ENCODE results near the gene KNOP1.

DNA sequence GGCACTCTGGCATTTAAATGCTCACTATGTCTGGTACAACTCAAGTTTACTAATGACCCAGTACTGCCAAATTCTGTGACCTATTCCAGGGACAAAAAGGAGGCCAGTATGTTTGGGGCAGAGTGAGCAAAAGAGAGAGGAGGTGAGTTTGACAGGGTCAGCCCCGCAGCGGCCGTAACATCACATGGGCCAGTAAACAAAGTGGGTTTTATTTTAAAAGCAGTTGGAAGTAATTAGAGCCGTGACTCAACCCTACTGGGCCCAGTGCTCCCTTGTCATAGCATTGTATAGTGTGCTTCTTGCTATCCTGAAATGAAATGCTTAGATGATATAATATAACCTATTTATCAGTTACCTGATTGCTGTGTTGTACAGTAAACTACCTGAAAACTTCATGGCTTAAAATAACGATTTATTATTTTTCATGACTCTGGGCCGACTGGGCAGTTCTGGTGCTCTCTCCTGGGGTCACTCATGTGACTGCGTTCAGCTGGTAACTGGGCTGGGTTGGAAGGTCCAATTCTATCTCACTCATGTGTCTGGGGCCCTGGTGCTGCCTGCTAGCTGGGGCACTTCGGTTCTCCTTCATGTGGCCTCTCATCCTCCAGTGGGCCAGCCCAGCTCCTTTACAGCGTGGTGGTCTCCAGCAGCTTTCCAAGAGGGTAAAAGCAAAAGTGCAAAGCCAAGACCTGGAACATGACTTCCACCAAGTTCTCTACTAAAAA lies 27.4 kb upstream of the KNOP1 start:
- TF ChIP-seq POLR2A (IDR thresholded peaks at IDR 0.05; ENCODE audit: low read depth, low read length) (no peak), MXI1 (IDR thresholded peaks at IDR 0.05; ENCODE audit: borderline replicate concordance, low read depth, low read length) (0 out of 2 replicates have a peak, but pooled peaks have one; percentile 31)
- TF ChIP-seq, protein P1, sequence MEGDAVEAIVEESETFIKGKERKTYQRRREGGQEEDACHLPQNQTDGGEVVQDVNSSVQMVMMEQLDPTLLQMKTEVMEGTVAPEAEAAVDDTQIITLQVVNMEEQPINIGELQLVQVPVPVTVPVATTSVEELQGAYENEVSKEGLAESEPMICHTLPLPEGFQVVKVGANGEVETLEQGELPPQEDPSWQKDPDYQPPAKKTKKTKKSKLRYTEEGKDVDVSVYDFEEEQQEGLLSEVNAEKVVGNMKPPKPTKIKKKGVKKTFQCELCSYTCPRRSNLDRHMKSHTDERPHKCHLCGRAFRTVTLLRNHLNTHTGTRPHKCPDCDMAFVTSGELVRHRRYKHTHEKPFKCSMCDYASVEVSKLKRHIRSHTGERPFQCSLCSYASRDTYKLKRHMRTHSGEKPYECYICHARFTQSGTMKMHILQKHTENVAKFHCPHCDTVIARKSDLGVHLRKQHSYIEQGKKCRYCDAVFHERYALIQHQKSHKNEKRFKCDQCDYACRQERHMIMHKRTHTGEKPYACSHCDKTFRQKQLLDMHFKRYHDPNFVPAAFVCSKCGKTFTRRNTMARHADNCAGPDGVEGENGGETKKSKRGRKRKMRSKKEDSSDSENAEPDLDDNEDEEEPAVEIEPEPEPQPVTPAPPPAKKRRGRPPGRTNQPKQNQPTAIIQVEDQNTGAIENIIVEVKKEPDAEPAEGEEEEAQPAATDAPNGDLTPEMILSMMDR (conservative IDR thresholded peaks at IDR 0.05; ENCODE audit: low read depth, low read length), result no peak
